Transverse colon (tissue), 4 donors: ENCODE results near the gene PAN3.

Experiments used
- POLR2A ChIP-seq: fragments of 450-650 bp; IDR thresholded peaks from one replicate; pipeline ENCODE4 v1.6.1; 2016; ENCODE audit warnings: antibody characterized with exemption, mild to moderate bottlenecking, moderate library complexity
- POLR2AphosphoS5 ChIP-seq, 3 donors: sonication (generic); formaldehyde crosslinking; IDR thresholded peaks; one replicate each; pipeline ENCODE4 v1.6.1; 2016; ENCODE audit warnings: antibody characterized with exemption in 3 of 3
- TF ChIP-seq, protein P1 (sequence below), 5 experiments: fragments of 200-600 bp in 3 of 5; fragments of 450-650 bp in 2 of 5; sonication (generic) in 3 of 5; IDR thresholded peaks; 1 replicate in 2 of 5; 2 replicates in 3 of 5; pipeline ENCODE4 v1.5.1; 2016 to 2017; ENCODE audit warnings: antibody characterized with exemption in 5 of 5, inconsistent platforms in 3 of 5, mild to moderate bottlenecking in 2 of 5, moderate library complexity in 1 of 5

GRCh38 chr13:28131646-28132045 lies 6.7 kb upstream of the PAN3 start:
- TF ChIP-seq POLR2AphosphoS5 (IDR thresholded peaks at IDR 0.05) (no peak), POLR2A (no peak)
- TF ChIP-seq, protein P1, sequence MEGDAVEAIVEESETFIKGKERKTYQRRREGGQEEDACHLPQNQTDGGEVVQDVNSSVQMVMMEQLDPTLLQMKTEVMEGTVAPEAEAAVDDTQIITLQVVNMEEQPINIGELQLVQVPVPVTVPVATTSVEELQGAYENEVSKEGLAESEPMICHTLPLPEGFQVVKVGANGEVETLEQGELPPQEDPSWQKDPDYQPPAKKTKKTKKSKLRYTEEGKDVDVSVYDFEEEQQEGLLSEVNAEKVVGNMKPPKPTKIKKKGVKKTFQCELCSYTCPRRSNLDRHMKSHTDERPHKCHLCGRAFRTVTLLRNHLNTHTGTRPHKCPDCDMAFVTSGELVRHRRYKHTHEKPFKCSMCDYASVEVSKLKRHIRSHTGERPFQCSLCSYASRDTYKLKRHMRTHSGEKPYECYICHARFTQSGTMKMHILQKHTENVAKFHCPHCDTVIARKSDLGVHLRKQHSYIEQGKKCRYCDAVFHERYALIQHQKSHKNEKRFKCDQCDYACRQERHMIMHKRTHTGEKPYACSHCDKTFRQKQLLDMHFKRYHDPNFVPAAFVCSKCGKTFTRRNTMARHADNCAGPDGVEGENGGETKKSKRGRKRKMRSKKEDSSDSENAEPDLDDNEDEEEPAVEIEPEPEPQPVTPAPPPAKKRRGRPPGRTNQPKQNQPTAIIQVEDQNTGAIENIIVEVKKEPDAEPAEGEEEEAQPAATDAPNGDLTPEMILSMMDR (IDR thresholded peaks at IDR 0.05): no peak
